HEK293 (cell line): ENCODE data around the gene HSD17B14.

Experiments used
- ELK4 ChIP-seq: IDR thresholded peaks from 2 replicates; pipeline ENCODE4 v1.6.1; 2011; ENCODE audit warnings: mild to moderate bottlenecking, low read depth, low read length, borderline replicate concordance
- GLIS2 ChIP-seq: fragments of 450-650 bp; formaldehyde crosslinking; IDR thresholded peaks from 2 replicates; pipeline ENCODE4 v1.5.1; 2016; ENCODE audit warnings: missing biosample characterization, missing genetic modification characterization
- HOXA7 ChIP-seq: sonication (generic); formaldehyde crosslinking; IDR thresholded peaks from 2 replicates; pipeline ENCODE4 v1.8.1; 2022; ENCODE audit warnings: missing genetic modification reagents, borderline replicate concordance
- HOXD13 ChIP-seq: sonication (generic); formaldehyde crosslinking; IDR thresholded peaks from 2 replicates; pipeline ENCODE4 v1.8.0; 2022; ENCODE audit warnings: missing genetic modification reagents, borderline replicate concordance
- KLF1 ChIP-seq: fragments of 450-650 bp; formaldehyde crosslinking; IDR thresholded peaks from 2 replicates; pipeline ENCODE4 v1.5.1; 2016; ENCODE audit warnings: missing biosample characterization, missing genetic modification characterization
- KLF10 ChIP-seq: fragments of 450-650 bp; IDR thresholded peaks from 2 replicates; pipeline ENCODE4 v1.5.1; 2018; ENCODE audit warnings: missing biosample characterization, mild to moderate bottlenecking, missing genetic modification characterization
- KLF17 ChIP-seq: fragments of 450-650 bp; formaldehyde crosslinking; IDR thresholded peaks from 2 replicates; pipeline ENCODE4 v1.5.1; 2016; ENCODE audit warnings: missing biosample characterization, missing genetic modification characterization
- KLF7 ChIP-seq: fragments of 450-650 bp; formaldehyde crosslinking; IDR thresholded peaks from 2 replicates; pipeline ENCODE4 v1.5.1; 2016; ENCODE audit warnings: missing biosample characterization, missing genetic modification characterization, borderline replicate concordance
- RBAK ChIP-seq: fragments of 450-650 bp; formaldehyde crosslinking; IDR thresholded peaks from 2 replicates; pipeline ENCODE4 v1.5.1; 2016; ENCODE audit warnings: missing biosample characterization, missing genetic modification characterization
- SP7 ChIP-seq: fragments of 450-650 bp; formaldehyde crosslinking; IDR thresholded peaks from 2 replicates; pipeline ENCODE4 v1.5.1; 2016; ENCODE audit warnings: missing biosample characterization, missing genetic modification characterization
- WT1 ChIP-seq: fragments of 450-650 bp; formaldehyde crosslinking; IDR thresholded peaks from 2 replicates; pipeline ENCODE4 v1.5.1; 2016; ENCODE audit warnings: missing biosample characterization, missing genetic modification characterization
- ZBTB17 ChIP-seq: fragments of 450-650 bp; formaldehyde crosslinking; IDR thresholded peaks from 2 replicates; pipeline ENCODE4 v1.5.1; 2016; ENCODE audit warnings: missing biosample characterization, missing genetic modification characterization
- ZBTB26 ChIP-seq: fragments of 450-650 bp; formaldehyde crosslinking; optimal IDR thresholded peaks from 2 replicates; pipeline ENCODE3; 2016; ENCODE audit warnings: missing biosample characterization, mild to moderate bottlenecking, missing genetic modification characterization
- ZBTB48 ChIP-seq: fragments of 450-650 bp; formaldehyde crosslinking; IDR thresholded peaks from 2 replicates; pipeline ENCODE4 v1.5.1; 2016; ENCODE audit warnings: missing biosample characterization, missing genetic modification characterization
- ZFP3 ChIP-seq: fragments of 450-650 bp; formaldehyde crosslinking; IDR thresholded peaks from 2 replicates; pipeline ENCODE4 v1.5.1; 2016; ENCODE audit warnings: low read depth, missing biosample characterization, missing genetic modification characterization
- ZFP37 ChIP-seq: fragments of 450-650 bp; formaldehyde crosslinking; IDR thresholded peaks from 2 replicates; pipeline ENCODE4 v1.5.1; 2016; ENCODE audit warnings: missing biosample characterization, missing genetic modification characterization
- ZFP41 ChIP-seq: fragments of 450-650 bp; formaldehyde crosslinking; IDR thresholded peaks from 2 replicates; pipeline ENCODE4 v1.5.1; 2016; ENCODE audit warnings: missing biosample characterization, missing genetic modification characterization, borderline replicate concordance
- ZIC2 ChIP-seq: fragments of 450-650 bp; formaldehyde crosslinking; IDR thresholded peaks from 2 replicates; pipeline ENCODE4 v1.5.1; 2016; ENCODE audit warnings: missing biosample characterization, missing genetic modification characterization
- ZNF169 ChIP-seq: fragments of 450-650 bp; formaldehyde crosslinking; IDR thresholded peaks from 2 replicates; pipeline ENCODE4 v1.5.1; 2016; ENCODE audit warnings: missing biosample characterization, missing genetic modification characterization
- ZNF202 ChIP-seq: fragments of 450-650 bp; formaldehyde crosslinking; IDR thresholded peaks from 2 replicates; pipeline ENCODE4 v1.5.1; 2016; ENCODE audit warnings: missing biosample characterization, missing genetic modification characterization, borderline replicate concordance
- ZNF335 ChIP-seq: fragments of 450-650 bp; formaldehyde crosslinking; conservative IDR thresholded peaks from 2 replicates; pipeline ENCODE4 v1.5.1; 2016; ENCODE audit warnings: missing biosample characterization, missing genetic modification characterization
- ZNF341 ChIP-seq: fragments of 450-650 bp; formaldehyde crosslinking; IDR thresholded peaks from 2 replicates; pipeline ENCODE4; 2016; ENCODE audit warnings: low read depth, missing biosample characterization, missing genetic modification characterization
- ZNF423 ChIP-seq: fragments of 450-650 bp; formaldehyde crosslinking; IDR thresholded peaks from 2 replicates; pipeline ENCODE4 v1.5.1; 2016; ENCODE audit warnings: missing biosample characterization, missing genetic modification characterization
- ZNF426 ChIP-seq: fragments of 450-650 bp; formaldehyde crosslinking; IDR thresholded peaks from 2 replicates; pipeline ENCODE4 v1.5.1; 2017; ENCODE audit warnings: missing biosample characterization, missing genetic modification characterization, mild to moderate bottlenecking, inconsistent platforms, moderate library complexity
- ZNF433 ChIP-seq: fragments of 450-650 bp; formaldehyde crosslinking; IDR thresholded peaks from 2 replicates; pipeline ENCODE4 v1.5.1; 2016; ENCODE audit warnings: missing biosample characterization, missing genetic modification characterization, low read depth
- ZNF514 ChIP-seq: fragments of 450-650 bp; formaldehyde crosslinking; IDR thresholded peaks from 2 replicates; pipeline ENCODE4 v1.5.1; 2016; ENCODE audit warnings: missing biosample characterization, missing genetic modification characterization
- ZNF529 ChIP-seq: fragments of 450-650 bp; formaldehyde crosslinking; IDR thresholded peaks from 2 replicates; pipeline ENCODE4 v1.5.1; 2017; ENCODE audit warnings: missing genetic modification characterization, missing biosample characterization; ENCODE audit not compliant: insufficient replicate concordance
- ZNF558 ChIP-seq: fragments of 450-650 bp; formaldehyde crosslinking; IDR thresholded peaks from 2 replicates; pipeline ENCODE4 v1.5.1; 2016; ENCODE audit warnings: missing biosample characterization, missing genetic modification characterization
- ZNF561 ChIP-seq: fragments of 450-650 bp; IDR thresholded peaks from 2 replicates; pipeline ENCODE4 v1.5.1; 2018; ENCODE audit warnings: missing biosample characterization, missing genetic modification characterization, borderline replicate concordance
- ZNF585B ChIP-seq: fragments of 450-650 bp; formaldehyde crosslinking; IDR thresholded peaks from 2 replicates; pipeline ENCODE4 v1.5.1; 2016; ENCODE audit warnings: missing biosample characterization, missing genetic modification characterization
- ZNF621 ChIP-seq: fragments of 450-650 bp; formaldehyde crosslinking; IDR thresholded peaks from 2 replicates; pipeline ENCODE4 v1.5.1; 2017; ENCODE audit warnings: missing biosample characterization, missing genetic modification characterization
- ZNF701 ChIP-seq: fragments of 450-650 bp; formaldehyde crosslinking; IDR thresholded peaks from 2 replicates; pipeline ENCODE4 v1.5.1; 2016; ENCODE audit warnings: missing biosample characterization, missing genetic modification characterization
- ZNF707 ChIP-seq: fragments of 450-650 bp; formaldehyde crosslinking; IDR thresholded peaks from 2 replicates; pipeline ENCODE4 v1.5.1; 2016; ENCODE audit warnings: missing biosample characterization, missing genetic modification characterization
- ZNF747 ChIP-seq: fragments of 450-650 bp; formaldehyde crosslinking; IDR thresholded peaks from 2 replicates; pipeline ENCODE4 v1.5.1; 2016; ENCODE audit warnings: missing biosample characterization, missing genetic modification characterization
- ZNF768 ChIP-seq: fragments of 450-650 bp; formaldehyde crosslinking; IDR thresholded peaks from 2 replicates; pipeline ENCODE4 v1.5.1; 2018; ENCODE audit warnings: missing biosample characterization, mild to moderate bottlenecking, missing genetic modification characterization

HSD17B14 gene

GRCh38 chr19:48795055-48795684, 41.1 kb downstream of the HSD17B14 start (continued):
- TF ChIP-seq KLF17 (tag by site-specific recombination) = 0 out of 2 replicates have a peak, but pooled peaks have one; percentile 58
- no peak; the same call in 1 of the 2 replicates for TF ChIP-seq KLF7
- TF ChIP-seq ZNF768 (tag by site-specific recombination) = no peak
- no peak for TF ChIP-seq ZNF747 (tag by site-specific recombination)
- TF ChIP-seq ZIC2 (tag by site-specific recombination) = peak; percentile 45
- TF ChIP-seq SP7 (tag by site-specific recombination) = peak; percentile 90
- peak; percentile 84 for TF ChIP-seq ZNF561 (tag by site-specific recombination)
- no peak for TF ChIP-seq ZNF202 (tag by site-specific recombination)
- TF ChIP-seq ZNF514 = no peak
- TF ChIP-seq ZNF341 = no peak
- TF ChIP-seq ZNF558 (tag by site-specific recombination) = no peak
- TF ChIP-seq ZNF169 (tag by site-specific recombination) = no peak
- no peak for TF ChIP-seq HOXD13 (CRISPR knock-in tag)
- TF ChIP-seq ZNF621 (tag by site-specific recombination) = no peak
- TF ChIP-seq KLF10 (tag by site-specific recombination) = 0 out of 2 replicates have a peak, but pooled peaks have one; percentile 22
- peak; percentile 100 for TF ChIP-seq ZNF335
- TF ChIP-seq ZFP3 (tag by site-specific recombination) = no peak
- TF ChIP-seq GLIS2 (tag by site-specific recombination) = no peak
- 0 out of 2 replicates have a peak, but pooled peaks have one; percentile 53 for TF ChIP-seq WT1 (tag by site-specific recombination)
- peak; percentile 27 for TF ChIP-seq ZBTB26
- no peak for TF ChIP-seq ZNF701 (tag by site-specific recombination)
- peak; percentile 11; the same call in 1 of the 2 replicates for TF ChIP-seq KLF1 (tag by site-specific recombination)
- no peak for TF ChIP-seq ZNF585B (tag by site-specific recombination)
- TF ChIP-seq RBAK (tag by site-specific recombination) = no peak
- no peak for TF ChIP-seq ZFP41 (tag by site-specific recombination)
- TF ChIP-seq ZFP37 = 0 out of 2 replicates have a peak, but pooled peaks have one; percentile 84
- no peak for TF ChIP-seq HOXA7 (CRISPR knock-in tag)
- TF ChIP-seq ZNF433 = no peak
- no peak for TF ChIP-seq ZNF423 (tag by site-specific recombination)
- no peak for TF ChIP-seq ZNF426 (tag by site-specific recombination)
- TF ChIP-seq ELK4 = no peak
- no peak for TF ChIP-seq ZNF529 (tag by site-specific recombination)
- peak; percentile 100 for TF ChIP-seq ZBTB17 (tag by site-specific recombination)
- TF ChIP-seq ZNF707 (tag by site-specific recombination) = no peak
- peak; percentile 58; the same call in 1 of the 2 replicates for TF ChIP-seq ZBTB48 (tag by site-specific recombination)
